Stimulated activated memory B cell treated with anti-CD40 and anti-IgM and Interleukin-4, amounts not matched to agents 10 μg/mL and 1 μg/mL and 100 μg/mL, for 72 hours (primary cell): Measurements from ENCODE around the gene HOXD13.

Experiments
- ATAC-seq: fragments of 150-1000 bp; cut with Tn5 transposase; 2 replicates; pipeline ENCODE4 v1.10.0; 2021
- H3K27ac Mint-ChIP-seq: one replicate; pipeline ENCODE4 v1.8.0; 2022; ENCODE audit warnings: mild to moderate bottlenecking, mixed read lengths
- H3K27me3 Mint-ChIP-seq: one replicate; pipeline ENCODE4 v1.8.0; 2022; ENCODE audit warnings: mixed read lengths
- H3K36me3 Mint-ChIP-seq: one replicate; pipeline ENCODE4 v1.8.0; 2022; ENCODE audit warnings: mixed read lengths
- H3K4me1 Mint-ChIP-seq: one replicate; pipeline ENCODE4 v1.8.0; 2022; ENCODE audit warnings: mixed read lengths
- H3K4me3 Mint-ChIP-seq: one replicate; pipeline ENCODE4 v1.8.0; 2022; ENCODE audit warnings: mild to moderate bottlenecking, moderate library complexity, mixed read lengths
- H3K9me3 Mint-ChIP-seq: one replicate; pipeline ENCODE4 v1.8.0; 2022; ENCODE audit warnings: mixed read lengths

The HOXD13 gene

GRCh38 chr2:176105730-176106580, 13.4 kb downstream of the HOXD13 start:
- ATAC-seq, result no peak
- Mint-ChIP-seq H3K9me3 (peaks cover 4% of the 10 kb centered on the region), H3K27me3 (peaks cover 77% of the 10 kb centered on the region), H3K36me3 (no peaks in the 10 kb centered on the region), H3K27ac (no peak overlapping the region), H3K4me3 (peak overlapping the region; percentile 5), H3K4me1 (peaks cover 8% of the 10 kb centered on the region)

GRCh38 chr2:176106581-176107539, 14.3 kb downstream of the HOXD13 start, which contains the start of gene HOXD11:
HOXD11 (plus strand) TSS chr2:176107280; CDS start chr2:176107356, 76 bp downstream.
- Mint-ChIP-seq H3K27me3 (peaks cover 77% of the 10 kb centered on the region), H3K27ac (no peak within 1 kb of the TSS), H3K36me3 (no peaks in the 10 kb centered on the region), H3K4me1 (peaks cover 12% of the 10 kb centered on the region), H3K9me3 (peaks cover 4% of the 10 kb centered on the region), H3K4me3 (peak within 1 kb of the TSS; percentile 5)
- ATAC-seq, result no peak

GRCh38 chr2:176107731-176108181, 15.2 kb downstream of the HOXD13 start:
- Mint-ChIP-seq H3K36me3 (no peaks in the 10 kb centered on the region), H3K4me1 (peaks cover 12% of the 10 kb centered on the region), H3K9me3 (peaks cover 4% of the 10 kb centered on the region), H3K27me3 (peaks cover 77% of the 10 kb centered on the region), H3K4me3 (no peak overlapping the region), H3K27ac (no peak overlapping the region)
- ATAC-seq, result no peak

- Mint-ChIP-seq H3K27ac (no peak overlapping the region), H3K36me3 (no peaks in the 10 kb centered on the region), H3K4me3 (no peak overlapping the region), H3K9me3 (peaks cover 4% of the 10 kb centered on the region), H3K4me1 (peaks cover 12% of the 10 kb centered on the region), H3K27me3 (peaks cover 75% of the 10 kb centered on the region)
- no peak for ATAC-seq
Measured at GRCh38 chr2:176109192-176109901, 16.8 kb downstream of the HOXD13 start.

GRCh38 chr2:176109946-176110345, 17.4 kb downstream of the HOXD13 start:
- Mint-ChIP-seq H3K36me3 (no peaks in the 10 kb centered on the region), H3K4me3 (no peak overlapping the region), H3K9me3 (peaks cover 4% of the 10 kb centered on the region), H3K27me3 (peaks cover 75% of the 10 kb centered on the region), H3K4me1 (peaks cover 12% of the 10 kb centered on the region), H3K27ac (no peak overlapping the region)
- no peak for ATAC-seq

GRCh38 chr2:176110415-176111308, 18.1 kb downstream of the HOXD13 start:
- Mint-ChIP-seq H3K9me3 (peaks cover 4% of the 10 kb centered on the region), H3K36me3 (no peaks in the 10 kb centered on the region), H3K4me3 (no peak overlapping the region), H3K27me3 (peaks cover 72% of the 10 kb centered on the region), H3K4me1 (peaks cover 12% of the 10 kb centered on the region), H3K27ac (no peak overlapping the region)
- no peak for ATAC-seq

GRCh38 chr2:176111309-176111663, 18.8 kb downstream of the HOXD13 start:
- no peak for ATAC-seq
- no peaks in the 10 kb centered on the region for H3K36me3 Mint-ChIP-seq
- peaks cover 72% of the 10 kb centered on the region for H3K27me3 Mint-ChIP-seq
- H3K4me3 Mint-ChIP-seq, result no peak overlapping the region
- peaks cover 1% of the 10 kb centered on the region for H3K9me3 Mint-ChIP-seq
- H3K27ac Mint-ChIP-seq, result no peak overlapping the region
- peaks cover 7% of the 10 kb centered on the region for H3K4me1 Mint-ChIP-seq

GRCh38 chr2:176111846-176112374, 19.4 kb downstream of the HOXD13 start:
- ATAC-seq, result no peak
- Mint-ChIP-seq H3K4me3 (no peak overlapping the region), H3K27me3 (peaks cover 73% of the 10 kb centered on the region), H3K27ac (no peak overlapping the region), H3K36me3 (no peaks in the 10 kb centered on the region), H3K9me3 (no peaks in the 10 kb centered on the region), H3K4me1 (peaks cover 5% of the 10 kb centered on the region)

- Mint-ChIP-seq H3K27ac (no peak overlapping the region), H3K4me1 (peaks cover 5% of the 10 kb centered on the region), H3K9me3 (no peaks in the 10 kb centered on the region), H3K36me3 (no peaks in the 10 kb centered on the region), H3K27me3 (peaks cover 80% of the 10 kb centered on the region), H3K4me3 (no peak overlapping the region)
- ATAC-seq, result no peak
Measured at GRCh38 chr2:176112375-176113302, 20.1 kb downstream of the HOXD13 start.

- Mint-ChIP-seq H3K27ac (no peak overlapping the region), H3K4me1 (peaks cover 11% of the 10 kb centered on the region), H3K9me3 (no peaks in the 10 kb centered on the region), H3K27me3 (peaks cover 89% of the 10 kb centered on the region), H3K36me3 (no peaks in the 10 kb centered on the region), H3K4me3 (no peak overlapping the region)
- ATAC-seq, result no peak
Measured at GRCh38 chr2:176114120-176114929, 21.8 kb downstream of the HOXD13 start.

- peaks cover 91% of the 10 kb centered on the region for H3K27me3 Mint-ChIP-seq
- H3K4me3 Mint-ChIP-seq, result no peak overlapping the region
- peaks cover 11% of the 10 kb centered on the region for H3K4me1 Mint-ChIP-seq
- no peaks in the 10 kb centered on the region for H3K36me3 Mint-ChIP-seq
- no peaks in the 10 kb centered on the region for H3K9me3 Mint-ChIP-seq
- no peak for ATAC-seq
- H3K27ac Mint-ChIP-seq, result no peak overlapping the region
Measured at GRCh38 chr2:176114930-176115625, 22.6 kb downstream of the HOXD13 start.
